HG03342 (cell line): ENCODE data around the gene GJD3.

Experiments
- ATAC-seq: cut with Tn5 transposase; IDR thresholded peaks from one replicate; pipeline ENCODE4 v1.9.1; 2021; ENCODE audit warnings: mild to moderate bottlenecking, moderate library complexity; ENCODE audit not compliant: unreplicated experiment

GJD3 gene

DNA sequence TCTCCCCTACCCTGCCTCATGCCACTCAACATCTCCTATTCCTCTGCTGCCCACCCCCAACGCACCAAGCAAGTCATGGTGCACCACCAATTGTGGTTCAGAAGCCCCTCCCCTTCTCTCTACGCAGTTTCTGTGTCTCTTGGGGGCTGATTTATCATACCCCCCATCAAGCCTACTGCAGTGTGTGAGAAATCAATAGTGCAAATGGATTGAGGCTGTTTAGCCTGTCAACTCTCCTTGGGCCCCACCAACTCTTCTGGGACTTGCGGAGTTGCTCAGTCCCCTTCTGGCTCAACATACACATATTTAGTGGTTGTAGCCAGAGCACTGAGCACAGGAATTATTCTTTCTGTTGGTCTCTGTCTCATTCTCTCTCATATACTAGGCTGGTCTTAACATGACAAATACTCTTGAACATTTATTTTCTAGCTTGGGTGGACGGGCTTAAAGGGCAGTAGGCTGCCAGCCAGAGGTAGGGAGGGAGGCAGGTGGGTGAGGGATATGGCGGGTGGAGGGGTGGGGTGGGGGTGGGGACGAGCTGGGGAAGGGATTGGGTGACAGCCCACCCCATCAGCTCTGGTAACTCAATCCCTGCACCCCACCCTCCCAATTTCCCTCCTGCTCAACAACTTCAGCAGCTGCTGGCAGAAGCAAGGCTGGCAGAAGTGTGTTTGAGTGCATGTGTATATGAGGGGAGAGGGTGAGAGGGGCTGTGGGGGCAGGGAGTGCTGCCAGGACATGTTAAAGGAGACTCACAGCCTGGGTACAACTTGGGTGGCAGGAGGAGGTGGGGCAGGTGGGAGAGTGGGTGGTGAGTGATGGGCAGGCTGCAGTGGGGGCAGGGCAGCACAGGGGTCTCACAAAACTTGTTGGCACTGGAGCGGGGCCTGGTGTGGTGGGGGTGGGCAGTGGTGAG lies 50.6 kb downstream of the GJD3 start:
- ATAC-seq, result no peak
